ENCODE results near the gene NOTCH1.
"Not testable (repeated sequence)": the region's sequence is repeated elsewhere in the genome, so short reads cannot be mapped to it uniquely, and the experiment has no call there.

NOTCH1 gene

GRCh38 chr9:136566901-136567300 lies 21.1 kb upstream of the NOTCH1 start:
- Histone ChIP-seq H3K9ac (ENCODE audit: low read depth, low read length) (no peak overlapping the region), H3K4me1 (ENCODE audit: control insufficient read depth, insufficient read depth, low read length) (peaks cover 5% of the 10 kb centered on the region)

GRCh38 chr9:136566553-136566895 lies 20.7 kb upstream of the NOTCH1 start:
- no peaks in the 10 kb centered on the region for H3K27me3 ChIP-seq (ENCODE audit: control insufficient read depth, insufficient read depth, low read length)
- H3K4me1 ChIP-seq (ENCODE audit: control insufficient read depth, insufficient read depth, low read length) = peaks cover 1% of the 10 kb centered on the region
- no peak overlapping the region for H3K9ac ChIP-seq (ENCODE audit: low read depth, low read length)
- no peak overlapping the region for H3K4me3 ChIP-seq (ENCODE audit: low read depth, low read length)
- no peaks in the 10 kb centered on the region for H3K9me3 ChIP-seq (ENCODE audit: control insufficient read depth, insufficient read depth, low read length)
- H3K36me3 ChIP-seq (ENCODE audit: control insufficient read depth, insufficient read depth, low read length) = no peaks in the 10 kb centered on the region

More at GRCh38 chr9:136566901-136567300, 21.1 kb upstream of the NOTCH1 start:
- H3K27me3 ChIP-seq (ENCODE audit: control insufficient read depth, insufficient read depth, low read length) = no peaks in the 10 kb centered on the region
- H3K4me3 ChIP-seq (ENCODE audit: low read depth, low read length) = no peak overlapping the region
- no peaks in the 10 kb centered on the region for H3K36me3 ChIP-seq (ENCODE audit: control insufficient read depth, insufficient read depth, low read length)
- H3K9me3 ChIP-seq (ENCODE audit: control insufficient read depth, insufficient read depth, low read length) = no peaks in the 10 kb centered on the region

DNA sequence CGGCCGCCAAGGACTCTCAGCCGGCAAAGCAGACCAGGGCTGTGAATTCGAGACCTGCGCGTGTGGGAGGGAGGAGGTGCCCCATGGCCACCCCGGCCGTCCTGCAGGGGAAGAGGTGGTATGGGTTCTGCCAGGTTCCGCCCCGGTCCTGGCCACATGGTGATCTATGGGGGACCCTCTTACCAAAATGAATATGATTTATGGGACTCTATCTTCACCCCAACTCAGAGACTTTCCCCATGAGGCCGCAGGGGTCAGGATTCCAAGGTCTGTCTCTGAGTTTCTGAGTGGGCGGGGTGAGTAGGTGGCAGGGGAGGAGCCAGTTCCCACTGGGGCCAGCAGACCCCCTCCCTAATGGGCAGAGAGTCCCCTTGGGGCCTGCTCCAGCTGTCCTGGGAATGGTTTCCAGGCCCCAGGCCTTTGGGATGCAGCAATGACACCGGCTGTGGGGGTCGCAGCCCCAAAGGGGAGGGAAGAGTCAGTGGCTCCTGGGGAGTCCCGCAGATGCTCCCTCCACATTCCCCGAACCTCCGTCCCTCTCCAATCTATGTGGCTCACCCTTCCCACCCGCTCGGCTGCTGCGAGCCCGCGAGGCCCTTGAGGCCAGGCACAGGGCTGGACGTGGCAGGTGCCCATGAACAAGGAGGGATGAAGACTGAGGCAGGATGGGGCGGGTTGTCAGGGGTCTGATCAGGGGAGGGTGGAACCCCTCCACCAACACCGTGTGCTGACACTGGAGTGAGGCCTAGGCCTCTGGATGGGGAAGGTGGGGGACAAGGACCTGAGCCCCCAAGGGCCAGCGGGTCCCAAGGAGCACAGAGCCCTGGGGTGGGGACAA lies 20.1 kb upstream of the NOTCH1 start:
- H3K4me3 ChIP-seq (ENCODE audit: low read depth, low read length) = no peak overlapping the region
- no peaks in the 10 kb centered on the region for H3K36me3 ChIP-seq (ENCODE audit: control insufficient read depth, insufficient read depth, low read length)
- no peaks in the 10 kb centered on the region for H3K4me1 ChIP-seq (ENCODE audit: control insufficient read depth, insufficient read depth, low read length)
- no peaks in the 10 kb centered on the region for H3K9me3 ChIP-seq (ENCODE audit: control insufficient read depth, insufficient read depth, low read length)
- H3K9ac ChIP-seq (ENCODE audit: low read depth, low read length) = no peak overlapping the region
- no peaks in the 10 kb centered on the region for H3K27me3 ChIP-seq (ENCODE audit: control insufficient read depth, insufficient read depth, low read length)

DNA sequence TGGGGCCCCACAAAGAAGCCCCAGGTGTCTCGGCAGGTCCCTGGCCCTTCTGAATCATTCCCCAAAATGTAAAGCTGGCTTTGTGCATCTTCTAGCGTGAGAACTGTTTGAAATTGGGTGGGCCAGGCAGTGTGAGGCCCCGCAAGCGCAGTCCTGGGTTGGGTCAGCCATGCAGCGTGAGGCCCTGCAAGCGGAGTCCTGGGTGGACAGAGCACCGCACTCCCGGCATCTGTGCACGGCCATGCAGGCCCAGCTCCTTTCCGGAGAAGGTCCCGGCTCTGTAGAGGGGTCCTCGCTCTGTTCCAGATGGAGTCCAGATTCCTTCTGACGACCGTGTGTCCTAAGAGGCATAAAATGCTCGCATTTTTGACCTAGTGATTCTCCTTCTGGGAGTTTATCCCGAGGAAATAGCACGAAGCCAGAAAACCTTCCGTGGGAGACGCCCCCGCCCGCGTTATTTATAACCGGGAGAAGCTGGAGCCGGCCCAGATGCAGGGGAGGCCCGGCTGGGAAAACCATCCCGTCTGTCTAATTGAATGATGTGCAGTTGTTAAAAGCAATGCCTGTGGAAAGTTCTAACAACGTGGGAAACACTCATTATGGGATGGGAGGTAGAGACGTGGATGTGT lies 19.4 kb upstream of the NOTCH1 start:
- Histone ChIP-seq H3K36me3 (ENCODE audit: control insufficient read depth, insufficient read depth, low read length) (no peaks in the 10 kb centered on the region), H3K9me3 (ENCODE audit: control insufficient read depth, insufficient read depth, low read length) (no peaks in the 10 kb centered on the region), H3K4me1 (ENCODE audit: control insufficient read depth, insufficient read depth, low read length) (no peaks in the 10 kb centered on the region), H3K4me3 (ENCODE audit: low read depth, low read length) (no peak overlapping the region), H3K27me3 (ENCODE audit: control insufficient read depth, insufficient read depth, low read length) (no peaks in the 10 kb centered on the region), H3K9ac (ENCODE audit: low read depth, low read length) (no peak overlapping the region)

DNA sequence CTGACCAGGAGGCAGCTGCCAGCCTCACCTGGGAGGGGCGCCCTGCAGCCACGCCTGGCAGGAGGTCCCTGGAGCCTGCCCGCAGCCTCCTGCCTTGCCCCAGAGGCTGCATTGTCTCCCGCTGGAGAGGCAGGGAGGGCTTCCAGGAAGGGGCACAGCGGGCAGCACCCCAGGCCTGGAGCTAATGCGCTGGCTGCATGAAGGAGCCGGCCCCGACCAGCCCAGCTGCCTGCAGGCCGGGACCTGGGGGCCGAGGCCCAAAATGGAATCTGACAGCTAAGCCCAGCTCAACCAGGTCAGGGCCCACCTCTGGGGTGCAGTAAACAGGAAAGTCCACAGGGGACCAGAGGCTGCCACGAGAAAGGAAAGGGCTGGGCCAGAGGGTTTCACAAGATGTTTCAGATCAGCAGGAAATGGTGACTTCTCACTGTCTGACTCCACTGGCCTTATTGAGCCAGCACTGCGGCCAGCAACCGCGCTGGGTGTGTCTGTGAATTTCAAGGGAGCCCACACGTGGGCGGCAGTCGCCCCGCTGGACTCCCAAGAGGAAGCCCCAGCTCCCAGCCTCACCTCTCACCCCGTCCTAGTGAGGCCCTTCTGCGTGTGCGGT lies 18.6 kb upstream of the NOTCH1 start:
- no peaks in the 10 kb centered on the region for H3K36me3 ChIP-seq (ENCODE audit: control insufficient read depth, insufficient read depth, low read length)
- no peak overlapping the region for H3K9ac ChIP-seq (ENCODE audit: low read depth, low read length)
- H3K9me3 ChIP-seq (ENCODE audit: control insufficient read depth, insufficient read depth, low read length) = peaks cover 3% of the 10 kb centered on the region
- H3K4me1 ChIP-seq (ENCODE audit: control insufficient read depth, insufficient read depth, low read length) = no peaks in the 10 kb centered on the region
- H3K4me3 ChIP-seq (ENCODE audit: low read depth, low read length) = no peak overlapping the region
- H3K27me3 ChIP-seq (ENCODE audit: control insufficient read depth, insufficient read depth, low read length) = no peaks in the 10 kb centered on the region

DNA sequence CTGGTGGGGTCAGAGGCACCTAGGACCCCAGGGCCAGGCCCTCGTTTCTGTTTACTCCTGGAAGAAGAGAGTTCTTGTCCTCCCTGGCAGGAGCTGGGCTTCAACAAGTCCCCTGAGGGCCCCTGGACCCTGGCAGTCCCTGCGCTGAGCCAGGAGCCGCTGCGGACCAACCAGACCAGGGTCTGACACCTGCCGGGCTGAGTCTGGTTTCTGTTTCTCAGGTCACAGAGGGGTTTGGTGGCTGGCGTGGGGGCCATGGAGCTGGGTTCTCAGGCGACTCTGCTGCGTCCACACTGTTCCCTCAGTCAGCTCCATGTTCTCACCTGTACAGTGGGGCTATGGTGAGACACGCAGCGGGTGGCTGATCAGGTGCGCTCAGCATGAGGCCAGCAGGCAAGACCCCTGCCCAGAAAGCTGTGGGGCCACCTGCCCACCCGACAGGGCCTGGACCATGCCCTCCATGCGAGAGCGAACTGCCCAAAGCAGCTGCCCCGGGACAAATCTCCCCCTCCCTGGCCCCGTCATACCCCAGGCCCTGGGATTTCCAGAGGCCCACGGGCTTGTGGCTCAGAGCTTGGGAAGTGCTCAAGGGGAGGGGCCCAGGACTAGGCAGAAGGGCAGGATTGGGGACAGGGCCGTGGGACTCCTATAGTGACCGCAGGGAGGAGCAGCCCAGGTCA lies 17.9 kb upstream of the NOTCH1 start:
- H3K27me3 ChIP-seq (ENCODE audit: control insufficient read depth, insufficient read depth, low read length) = no peaks in the 10 kb centered on the region
- H3K4me3 ChIP-seq (ENCODE audit: low read depth, low read length) = no peak overlapping the region
- H3K36me3 ChIP-seq (ENCODE audit: control insufficient read depth, insufficient read depth, low read length) = no peaks in the 10 kb centered on the region
- H3K9me3 ChIP-seq (ENCODE audit: control insufficient read depth, insufficient read depth, low read length) = peaks cover 5% of the 10 kb centered on the region
- H3K4me1 ChIP-seq (ENCODE audit: control insufficient read depth, insufficient read depth, low read length) = no peaks in the 10 kb centered on the region
- H3K9ac ChIP-seq (ENCODE audit: low read depth, low read length) = no peak overlapping the region

DNA sequence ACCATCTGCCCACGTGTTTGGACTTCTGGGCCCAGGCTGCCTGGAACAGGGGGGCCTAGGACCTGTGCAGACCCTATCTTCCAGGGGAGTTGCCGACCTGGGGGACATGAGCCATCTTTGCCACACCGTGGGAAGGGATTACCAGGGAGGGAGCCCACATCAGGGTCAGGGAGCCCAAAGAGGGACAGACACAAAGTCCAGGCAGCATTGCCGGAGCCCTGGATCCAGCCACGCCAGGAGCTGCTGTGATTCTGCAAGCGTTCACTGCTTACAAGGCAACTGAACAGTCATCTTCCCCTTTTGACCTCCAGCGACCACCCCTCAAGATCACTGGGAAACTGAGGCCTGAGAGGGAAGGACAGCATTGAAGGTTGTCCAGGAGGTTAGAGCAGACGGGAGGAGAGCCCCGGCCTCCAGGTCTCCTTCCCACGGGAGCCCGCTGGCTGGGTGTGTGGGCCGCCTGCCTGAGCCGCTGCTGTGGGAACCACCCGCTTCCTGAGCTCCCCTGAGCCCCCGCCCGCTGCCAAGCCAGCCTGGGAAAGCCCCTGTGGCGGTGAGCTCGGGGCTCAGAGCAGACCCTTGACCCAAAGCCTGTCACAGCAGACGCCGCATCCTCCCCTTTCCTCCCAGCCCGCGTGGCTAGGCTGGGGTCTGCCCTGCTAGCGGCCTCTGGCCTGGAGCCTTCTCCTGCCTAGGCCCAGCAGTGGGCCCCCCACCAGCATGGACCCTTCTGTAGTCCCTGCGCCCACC lies 17.1 kb upstream of the NOTCH1 start:
- Histone ChIP-seq H3K9me3 (ENCODE audit: control insufficient read depth, insufficient read depth, low read length) (peaks cover 5% of the 10 kb centered on the region), H3K27me3 (ENCODE audit: control insufficient read depth, insufficient read depth, low read length) (no peaks in the 10 kb centered on the region), H3K36me3 (ENCODE audit: control insufficient read depth, insufficient read depth, low read length) (no peaks in the 10 kb centered on the region), H3K4me1 (ENCODE audit: control insufficient read depth, insufficient read depth, low read length) (no peaks in the 10 kb centered on the region), H3K9ac (ENCODE audit: low read depth, low read length) (no peak overlapping the region), H3K4me3 (ENCODE audit: low read depth, low read length) (no peak overlapping the region)

GRCh38 chr9:136561779-136562178 lies 15.9 kb upstream of the NOTCH1 start:
- H3K4me3 ChIP-seq (ENCODE audit: low read depth, low read length) = no peak overlapping the region
- peaks cover 5% of the 10 kb centered on the region for H3K9me3 ChIP-seq (ENCODE audit: control insufficient read depth, insufficient read depth, low read length)
- H3K9ac ChIP-seq (ENCODE audit: low read depth, low read length) = no peak overlapping the region
- H3K4me1 ChIP-seq (ENCODE audit: control insufficient read depth, insufficient read depth, low read length) = no peaks in the 10 kb centered on the region
- H3K36me3 ChIP-seq (ENCODE audit: control insufficient read depth, insufficient read depth, low read length) = no peaks in the 10 kb centered on the region
- no peaks in the 10 kb centered on the region for H3K27me3 ChIP-seq (ENCODE audit: control insufficient read depth, insufficient read depth, low read length)

DNA sequence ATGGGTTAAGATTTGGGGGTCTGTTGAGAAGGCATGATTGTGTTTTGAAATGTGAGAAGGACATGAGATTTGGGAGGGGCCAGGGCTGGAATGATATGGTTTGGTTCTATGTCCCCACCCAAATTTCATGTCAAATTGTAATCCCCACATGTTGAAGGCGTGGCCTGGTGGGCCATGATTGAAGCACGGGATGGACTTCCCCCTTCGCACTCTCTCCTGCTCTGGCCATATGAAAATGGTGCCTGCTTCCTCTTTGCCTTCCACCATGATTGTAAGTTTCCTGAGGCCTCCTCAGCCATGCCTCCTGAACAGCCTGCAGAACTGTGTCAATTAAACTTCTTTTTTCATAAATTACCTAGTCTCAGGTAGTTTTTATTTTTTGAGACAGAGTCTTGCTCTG lies 14.7 kb upstream of the NOTCH1 start:
- H3K9me3 ChIP-seq (ENCODE audit: control insufficient read depth, insufficient read depth, low read length) = peaks cover 5% of the 10 kb centered on the region
- H3K4me3 ChIP-seq (ENCODE audit: low read depth, low read length) = no peak overlapping the region
- H3K36me3 ChIP-seq (ENCODE audit: control insufficient read depth, insufficient read depth, low read length) = no peaks in the 10 kb centered on the region
- H3K9ac ChIP-seq (ENCODE audit: low read depth, low read length) = no peak overlapping the region
- H3K27me3 ChIP-seq (ENCODE audit: control insufficient read depth, insufficient read depth, low read length) = no peaks in the 10 kb centered on the region
- no peaks in the 10 kb centered on the region for H3K4me1 ChIP-seq (ENCODE audit: control insufficient read depth, insufficient read depth, low read length)

GRCh38 chr9:136559371-136559770 lies 13.5 kb upstream of the NOTCH1 start:
- H3K36me3 ChIP-seq (ENCODE audit: control insufficient read depth, insufficient read depth, low read length); H3K4me1 ChIP-seq (ENCODE audit: control insufficient read depth, insufficient read depth, low read length); H3K9ac ChIP-seq (ENCODE audit: low read depth, low read length); H3K27me3 ChIP-seq (ENCODE audit: control insufficient read depth, insufficient read depth, low read length); H3K4me3 ChIP-seq (ENCODE audit: low read depth, low read length); H3K9me3 ChIP-seq (ENCODE audit: control insufficient read depth, insufficient read depth, low read length): not testable (repeated sequence)

GRCh38 chr9:136558846-136559245 lies 13.0 kb upstream of the NOTCH1 start:
- not testable (repeated sequence) for H3K9me3 ChIP-seq (ENCODE audit: control insufficient read depth, insufficient read depth, low read length)

More at GRCh38 chr9:136558846-136559245, 13.0 kb upstream of the NOTCH1 start:
- not testable (repeated sequence) for H3K4me3 ChIP-seq (ENCODE audit: low read depth, low read length); H3K9ac ChIP-seq (ENCODE audit: low read depth, low read length); H3K36me3 ChIP-seq (ENCODE audit: control insufficient read depth, insufficient read depth, low read length); H3K27me3 ChIP-seq (ENCODE audit: control insufficient read depth, insufficient read depth, low read length); H3K4me1 ChIP-seq (ENCODE audit: control insufficient read depth, insufficient read depth, low read length)

Data from iPS-15b (cell line).